Activated CD4-positive, alpha-beta T cell treated with anti-CD3 and anti-CD28 coated beads, Interleukin-2, amount 50 U/mL, for 4 hours (primary cell): Measurements from ENCODE around the gene SRPK2.
"Not testable (repeated sequence)": the region's sequence is repeated elsewhere in the genome, so short reads cannot be mapped to it uniquely, and the experiment has no call there.

ENCODE experiments used
- DNase-seq, 2 experiments: peaks; one replicate each; pipeline ENCODE4 v3.0.0-alpha.2; 2020

The SRPK2 gene

GRCh38 chr7:105215821-105216220 lies 172.9 kb downstream of the SRPK2 start:
- DNase-seq: no peak

GRCh38 chr7:105215182-105215581 lies 173.5 kb downstream of the SRPK2 start:
- DNase-seq: no peak

DNA sequence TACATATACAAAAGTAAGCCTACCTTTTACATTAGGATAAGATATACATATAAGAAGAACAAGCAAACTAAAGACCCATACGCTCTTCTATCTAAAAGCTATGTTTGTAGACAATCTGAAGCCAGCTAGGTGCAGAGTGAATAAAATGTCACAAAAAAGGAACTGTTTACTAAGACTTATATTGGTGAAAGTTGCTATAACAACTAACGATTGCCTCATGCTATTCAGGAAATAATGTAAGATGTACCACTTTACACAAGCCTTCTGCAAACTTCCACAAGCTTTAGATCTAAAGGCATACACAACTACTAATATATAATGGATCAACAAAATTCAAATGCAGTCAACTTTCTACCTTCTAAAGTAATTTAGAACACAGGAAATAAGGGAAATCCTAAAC lies 175.1 kb downstream of the SRPK2 start:
- DNase-seq: no peak

GRCh38 chr7:105212212-105212611 lies 176.5 kb downstream of the SRPK2 start:
- no peak for DNase-seq

DNA sequence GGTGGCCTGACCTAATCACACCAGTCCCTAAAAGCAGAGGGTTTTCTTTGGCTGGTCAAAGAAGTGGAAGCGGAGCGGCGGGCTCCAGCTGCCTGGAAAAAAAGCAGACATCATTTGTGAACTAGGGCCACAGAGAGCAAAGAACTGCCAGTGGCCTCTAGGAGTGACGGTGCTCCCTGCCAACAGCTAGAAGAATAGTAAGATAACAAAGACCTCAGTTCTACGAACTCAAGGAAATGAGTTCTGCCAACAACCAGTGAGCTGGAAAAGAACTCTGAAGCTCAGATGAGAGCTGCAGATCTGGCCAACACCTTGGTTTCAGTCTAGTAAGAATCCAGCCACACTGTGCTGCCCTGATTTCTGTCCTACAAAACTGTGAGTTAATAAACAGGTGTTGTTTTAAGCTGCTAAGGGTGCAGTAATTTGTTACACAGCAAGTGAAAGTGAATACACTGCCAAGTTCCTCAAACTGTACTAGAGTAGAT lies 178.0 kb downstream of the SRPK2 start:
- no peak for DNase-seq

- DNase-seq: no peak
Measured at GRCh38 chr7:105209870-105210269, 178.9 kb downstream of the SRPK2 start.

- no peak for DNase-seq
Measured at GRCh38 chr7:105209433-105209832, 179.3 kb downstream of the SRPK2 start.

- DNase-seq: no peak
Measured at GRCh38 chr7:105206985-105207384, 181.7 kb downstream of the SRPK2 start.

- peak; percentile 20 to 32 for DNase-seq
Measured at GRCh38 chr7:105205592-105206237, 183.0 kb downstream of the SRPK2 start.

DNA sequence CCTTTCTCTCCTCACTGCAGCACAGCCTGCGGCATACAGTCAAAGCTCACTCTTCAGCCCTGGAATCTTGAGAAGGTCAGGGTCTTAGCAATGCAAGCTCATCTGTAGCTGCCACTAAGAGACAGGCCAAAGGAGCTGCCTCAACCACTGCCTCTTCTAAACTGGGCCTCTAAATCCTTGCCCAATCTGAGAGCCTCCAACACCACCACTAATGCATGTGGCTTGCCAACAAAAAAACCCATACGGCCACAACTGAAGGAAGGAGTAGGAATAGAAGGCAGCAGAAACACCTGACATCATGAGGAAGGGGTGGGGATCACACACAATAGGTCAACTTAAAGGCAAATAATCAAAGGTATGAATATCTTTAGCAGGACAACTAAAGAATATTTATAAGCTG lies 183.8 kb downstream of the SRPK2 start:
- no peak for DNase-seq

DNA sequence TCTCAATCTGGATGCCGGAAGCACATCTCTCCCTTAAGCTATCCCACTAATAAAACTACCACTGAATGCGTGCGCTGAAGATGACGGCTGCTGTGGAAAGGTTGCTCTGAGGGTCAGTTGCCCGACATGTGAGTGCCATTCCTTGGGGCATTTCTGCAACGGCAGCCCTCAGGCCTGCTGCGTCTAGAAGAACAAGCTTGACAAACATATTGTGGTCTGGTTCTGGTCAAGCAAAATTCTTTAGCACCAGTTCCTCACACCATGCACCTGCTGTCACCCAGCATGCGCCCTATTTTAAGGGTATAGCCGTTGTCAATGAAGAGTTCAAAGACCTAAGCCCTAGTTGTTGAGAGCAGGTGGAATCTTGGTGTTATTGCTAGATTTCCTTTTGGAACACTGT lies 184.2 kb downstream of the SRPK2 start:
- DNase-seq: no peak

- DNase-seq: no peak
Measured at GRCh38 chr7:105202616-105203015, 186.1 kb downstream of the SRPK2 start.

- no peak for DNase-seq
Measured at GRCh38 chr7:105199386-105199785, 189.3 kb downstream of the SRPK2 start.

DNA sequence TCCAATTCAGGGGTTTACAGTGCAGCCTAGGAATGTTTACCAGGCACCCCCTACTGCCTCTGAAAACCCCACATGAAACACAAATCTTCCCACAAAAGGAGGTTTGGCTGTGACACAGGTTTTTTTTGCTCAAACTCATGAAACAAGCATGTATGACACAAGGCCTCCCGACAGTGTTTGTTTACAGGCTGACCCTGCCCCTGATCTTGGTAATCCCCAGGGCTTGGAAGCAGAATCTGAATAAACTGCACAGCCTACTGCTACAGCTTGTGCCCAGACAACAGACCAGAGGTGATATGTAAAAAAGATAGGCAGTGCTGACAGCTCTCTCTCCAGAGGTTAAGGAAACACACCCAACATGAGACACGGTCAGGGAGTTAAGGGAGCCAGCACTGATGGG lies 190.5 kb downstream of the SRPK2 start:
- no peak for DNase-seq

DNA sequence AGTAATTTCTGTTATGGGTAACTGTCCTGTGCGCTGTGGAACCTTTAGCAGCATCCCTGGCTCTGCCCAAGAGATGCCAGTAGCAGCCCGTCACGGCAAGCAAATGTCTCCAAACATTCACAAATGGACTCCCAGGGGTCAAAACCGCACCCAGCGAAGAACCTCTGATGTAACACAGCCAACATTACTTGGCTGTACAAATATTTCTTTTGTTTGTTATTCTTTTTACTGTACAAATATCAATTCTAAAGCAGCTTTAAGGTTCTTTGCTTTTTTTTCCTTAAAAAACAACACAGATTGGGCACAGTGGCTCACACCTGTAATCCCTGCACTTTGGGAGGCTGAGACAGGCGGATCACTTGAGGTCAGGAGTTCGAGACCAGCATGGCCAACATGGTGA lies 192.2 kb downstream of the SRPK2 start:
- DNase-seq: no peak

- no peak for DNase-seq
Measured at GRCh38 chr7:105195891-105196290, 192.8 kb downstream of the SRPK2 start.

- DNase-seq: not testable (repeated sequence)
Measured at GRCh38 chr7:105194959-105195358, 193.8 kb downstream of the SRPK2 start.

GRCh38 chr7:105191331-105191730 lies 197.4 kb downstream of the SRPK2 start:
- no peak for DNase-seq

DNA sequence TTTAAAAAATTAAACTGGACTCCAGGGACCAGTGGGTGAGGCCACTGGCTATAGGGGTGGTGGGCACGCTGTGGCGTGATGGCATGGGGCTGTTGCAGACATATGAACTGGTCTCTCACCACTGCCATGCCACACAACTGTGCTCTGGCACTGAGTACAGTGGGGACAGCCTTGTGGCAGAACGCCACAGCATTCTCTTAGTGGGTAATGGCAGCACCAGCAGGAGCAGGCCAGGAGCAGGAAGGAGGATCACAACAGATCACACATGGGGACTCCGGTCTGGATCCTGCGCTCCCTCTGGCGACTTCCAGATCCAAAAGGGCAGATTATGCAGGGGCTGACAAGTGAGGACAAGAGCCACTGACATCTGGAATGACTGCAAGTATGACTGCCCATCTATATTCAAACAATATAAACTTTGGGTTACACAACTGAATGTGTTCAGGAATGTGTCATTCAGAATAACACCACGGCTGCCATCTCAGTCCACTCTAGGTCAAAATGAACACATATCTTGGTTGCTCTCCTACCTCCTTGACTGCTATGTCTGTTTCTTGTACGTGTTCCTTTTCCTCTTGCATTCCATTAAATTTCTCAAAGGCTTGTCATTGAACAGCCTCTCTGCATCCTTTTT lies 198.7 kb downstream of the SRPK2 start:
- DNase-seq: no peak

- no peak for DNase-seq
Measured at GRCh38 chr7:105188201-105188600, 200.5 kb downstream of the SRPK2 start.

DNA sequence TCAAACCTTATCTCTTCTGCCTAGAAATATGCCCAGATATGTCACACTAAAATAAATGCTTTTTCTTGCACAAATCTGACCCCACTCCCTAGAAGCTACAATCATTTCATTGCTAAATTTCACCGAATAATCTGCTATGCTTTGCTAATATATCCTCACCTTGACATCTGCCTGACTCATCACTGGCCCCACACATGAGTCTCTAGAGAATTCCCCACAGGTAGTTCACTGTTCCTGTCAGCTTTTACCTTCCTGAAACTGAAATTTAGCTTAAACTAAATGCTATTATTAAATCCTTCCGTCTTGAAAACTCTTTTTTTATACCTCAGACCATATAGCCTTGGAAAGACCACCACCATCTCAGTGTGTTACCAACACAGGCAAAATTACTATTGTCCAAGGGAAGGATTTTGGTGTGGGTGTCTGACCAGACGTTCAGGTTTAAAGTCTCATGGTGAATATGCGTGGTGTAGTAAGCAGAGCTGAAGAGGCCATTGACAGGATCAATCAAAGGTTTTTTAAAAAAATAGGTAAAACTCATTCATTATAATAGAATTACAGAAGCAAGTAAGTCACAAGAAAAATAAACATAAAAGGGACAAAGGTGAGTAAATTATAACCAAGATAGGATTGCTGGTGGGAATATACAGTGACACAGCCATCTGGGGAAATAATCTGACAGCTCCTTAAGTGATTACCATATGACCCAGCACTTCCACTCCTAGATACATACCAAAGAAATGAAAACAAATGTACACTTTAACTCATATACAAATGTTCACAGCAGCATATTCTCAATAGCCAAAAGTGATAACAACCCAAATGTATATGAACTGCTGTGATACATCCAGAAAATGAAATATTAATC lies 201.2 kb downstream of the SRPK2 start:
- no peak for DNase-seq

DNA sequence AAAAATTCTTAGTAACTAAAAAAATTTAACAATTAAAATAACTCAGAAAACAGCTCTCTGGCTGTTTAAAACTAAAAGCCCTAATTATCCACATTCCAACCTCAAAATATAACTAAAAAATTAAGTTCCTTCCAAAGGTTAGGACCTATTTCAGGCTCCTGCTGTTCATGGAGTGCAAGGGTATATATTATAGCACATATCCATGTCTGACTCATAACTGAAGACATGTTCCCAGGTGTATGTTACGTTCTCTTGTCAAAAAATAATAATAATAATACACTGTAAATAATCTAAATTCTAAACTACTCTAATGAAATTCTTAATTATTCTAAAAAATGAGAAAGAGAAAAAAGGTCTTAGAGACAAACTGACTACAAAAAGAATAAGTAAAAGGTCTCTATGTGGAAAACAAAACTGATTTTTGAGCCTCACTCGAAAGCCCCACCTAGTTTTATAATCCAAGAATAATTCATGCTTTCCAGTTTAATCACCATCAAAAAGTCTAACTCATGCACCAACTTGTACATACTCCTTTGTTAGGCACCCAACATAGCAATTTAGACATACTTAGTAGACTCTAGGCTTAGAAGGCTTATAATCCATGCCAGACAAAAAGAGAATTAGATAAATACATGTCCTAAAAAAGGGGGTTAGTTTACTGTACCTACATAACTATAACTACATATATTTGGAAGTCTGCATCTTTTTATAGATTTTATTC lies 203.3 kb downstream of the SRPK2 start:
- no peak for DNase-seq

DNA sequence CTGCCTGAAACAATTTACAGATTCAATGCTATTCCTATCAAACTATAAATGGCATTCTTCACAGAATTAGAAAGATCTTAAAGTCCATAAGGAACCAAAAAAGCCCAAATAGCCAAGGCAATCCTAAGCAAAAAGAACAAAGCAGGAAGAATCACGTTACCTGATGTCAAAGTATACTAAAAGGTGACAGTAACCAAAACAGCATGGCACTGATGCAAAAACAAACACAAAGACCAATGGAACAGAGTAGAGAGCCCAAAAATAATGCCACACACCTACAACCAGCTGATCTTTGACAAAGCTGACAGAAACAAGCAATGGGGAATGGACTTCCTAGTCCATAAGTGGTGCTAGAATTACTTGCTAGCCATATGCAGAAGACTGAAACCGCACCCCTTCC lies 208.7 kb downstream of the SRPK2 start:
- DNase-seq: no peak
